ENCODE data around the gene DNAJA4.

Gene DNAJA4

GRCh38 chr15:78236491-78236890, 27.9 kb upstream of the DNAJA4 start:
- Histone ChIP-seq H3K4me3 (ENCODE audit: low read length, poor library complexity, severe bottlenecking) (no peak overlapping the region), H3K4me1 (ENCODE audit: insufficient read depth, low read length, poor library complexity, severe bottlenecking) (no peaks in the 10 kb centered on the region), H2AFZ (ENCODE audit: low read length) (no peak overlapping the region), H3K9me3 (ENCODE audit: insufficient read depth, low read depth, low read length) (no peaks in the 10 kb centered on the region), H3F3A (ENCODE audit: low read depth) (no peaks in the 10 kb centered on the region), H3K4me2 (ENCODE audit: low read depth, low read length, poor library complexity, severe bottlenecking) (no peak overlapping the region), H3K9ac (ENCODE audit: low read depth, low read length, poor library complexity, severe bottlenecking) (no peak overlapping the region), H3K36me3 (ENCODE audit: insufficient read depth, low read length) (no peaks in the 10 kb centered on the region), H3K27me3 (ENCODE audit: insufficient read depth, low read length, poor library complexity, severe bottlenecking) (no peaks in the 10 kb centered on the region), H4K20me1 (ENCODE audit: insufficient read depth, low read length, poor library complexity, severe bottlenecking) (no peaks in the 10 kb centered on the region), H3K79me2 (ENCODE audit: insufficient read depth, low read length) (no peaks in the 10 kb centered on the region), H3K9me2 (replicated peaks; ENCODE audit: low read depth, low read length) (no peaks in the 10 kb centered on the region)
- TF ChIP-seq EZH2phosphoT487 (IDR thresholded peaks at IDR 0.05; ENCODE audit: borderline replicate concordance) (no peak), CTCF (conservative IDR thresholded peaks at IDR 0.05; ENCODE audit: low read length) (no peak)

GRCh38 chr15:78237146-78237545, 27.2 kb upstream of the DNAJA4 start:
- Histone ChIP-seq H3F3A (ENCODE audit: low read depth) (no peaks in the 10 kb centered on the region), H3K4me1 (ENCODE audit: insufficient read depth, low read length, poor library complexity, severe bottlenecking) (no peaks in the 10 kb centered on the region)

GRCh38 chr15:78239811-78240210, 24.6 kb upstream of the DNAJA4 start:
- Histone ChIP-seq H3K79me2 (ENCODE audit: insufficient read depth, low read length) (no peaks in the 10 kb centered on the region), H3K27me3 (ENCODE audit: insufficient read depth, low read length, poor library complexity, severe bottlenecking) (no peaks in the 10 kb centered on the region), H3K4me3 (ENCODE audit: low read length, poor library complexity, severe bottlenecking) (no peak overlapping the region), H3K4me1 (ENCODE audit: insufficient read depth, low read length, poor library complexity, severe bottlenecking) (no peaks in the 10 kb centered on the region), H2AFZ (ENCODE audit: low read length) (no peak overlapping the region), H3K36me3 (ENCODE audit: insufficient read depth, low read length) (no peaks in the 10 kb centered on the region), H3K9me3 (ENCODE audit: insufficient read depth, low read depth, low read length) (no peaks in the 10 kb centered on the region), H3K9me2 (replicated peaks; ENCODE audit: low read depth, low read length) (no peaks in the 10 kb centered on the region), H3K4me2 (ENCODE audit: low read depth, low read length, poor library complexity, severe bottlenecking) (no peak overlapping the region), H3K9ac (ENCODE audit: low read depth, low read length, poor library complexity, severe bottlenecking) (no peak overlapping the region), H4K20me1 (ENCODE audit: insufficient read depth, low read length, poor library complexity, severe bottlenecking) (no peaks in the 10 kb centered on the region), H3F3A (ENCODE audit: low read depth) (no peaks in the 10 kb centered on the region)
- no peak for TF ChIP-seq EZH2phosphoT487 (IDR thresholded peaks at IDR 0.05; ENCODE audit: borderline replicate concordance)
- TF ChIP-seq CTCF (conservative IDR thresholded peaks at IDR 0.05; ENCODE audit: low read length): no peak

More at GRCh38 chr15:78237146-78237545, 27.2 kb upstream of the DNAJA4 start:
- Histone ChIP-seq H3K27me3 (ENCODE audit: insufficient read depth, low read length, poor library complexity, severe bottlenecking) (no peaks in the 10 kb centered on the region), H3K9me2 (replicated peaks; ENCODE audit: low read depth, low read length) (no peaks in the 10 kb centered on the region), H3K36me3 (ENCODE audit: insufficient read depth, low read length) (no peaks in the 10 kb centered on the region), H3K9ac (ENCODE audit: low read depth, low read length, poor library complexity, severe bottlenecking) (no peak overlapping the region), H3K9me3 (ENCODE audit: insufficient read depth, low read depth, low read length) (no peaks in the 10 kb centered on the region), H3K4me2 (ENCODE audit: low read depth, low read length, poor library complexity, severe bottlenecking) (no peak overlapping the region), H3K79me2 (ENCODE audit: insufficient read depth, low read length) (no peaks in the 10 kb centered on the region), H4K20me1 (ENCODE audit: insufficient read depth, low read length, poor library complexity, severe bottlenecking) (no peaks in the 10 kb centered on the region), H2AFZ (ENCODE audit: low read length) (no peak overlapping the region), H3K4me3 (ENCODE audit: low read length, poor library complexity, severe bottlenecking) (no peak overlapping the region)
- TF ChIP-seq CTCF (conservative IDR thresholded peaks at IDR 0.05; ENCODE audit: low read length) (no peak), EZH2phosphoT487 (IDR thresholded peaks at IDR 0.05; ENCODE audit: borderline replicate concordance) (no peak)

Data from Loucy (cell line).